Measurements from ENCODE around the gene DUOXA2. TPM values are rescaled to one million over a fixed set of nuclear protein-coding genes. Genes with fewer than 3 reads are reported as not detected.

The DUOXA2 gene
- total and polyA plus RNA-seq, 2 experiments from 2014 or later: not detected

- H3K36me3 ChIP-seq (ENCODE audit: low read depth): no peaks in the 10 kb centered on the region
- no peak overlapping the region for H3K9ac ChIP-seq
- no peaks in the 10 kb centered on the region for H3K79me2 ChIP-seq (ENCODE audit: insufficient read depth)
- H4K20me1 ChIP-seq (ENCODE audit: insufficient read depth): no peaks in the 10 kb centered on the region
- no peaks in the 10 kb centered on the region for H3K9me3 ChIP-seq (ENCODE audit: low read depth)
- H3K4me2 ChIP-seq (ENCODE audit: unreplicated experiment): peak overlapping the region; percentile 37
- peak; percentile 72 for DNase-seq
- WGBS, 2 experiments (ENCODE audit: low coverage in 1 of 2, low lambda C conversion rate in 2 of 2, missing lambda C conversion rate in 2 of 2): 14% methylated on average over 7 of the region's 7 CpGs
- no peaks in the 10 kb centered on the region for H3F3A ChIP-seq (ENCODE audit: insufficient read depth)
- H3K27me3 ChIP-seq (replicated peaks; ENCODE audit: insufficient read depth): peaks cover 21% of the 10 kb centered on the region
- in situ Hi-C loops (cut with MboI): no loop called here
- TF ChIP-seq EZH2phosphoT487 (IDR thresholded peaks at IDR 0.05; ENCODE audit: insufficient read depth, low read depth) (no peak), EZH2 (IDR thresholded peaks at IDR 0.05; ENCODE audit: insufficient read depth, poor library complexity, severe bottlenecking) (no peak)
- peak overlapping the region; percentile 45; the same call in 1 of the 2 replicates for H3K27ac ChIP-seq
- H3K4me3 ChIP-seq: no peak overlapping the region
- no peaks in the 10 kb centered on the region for H3K9me2 ChIP-seq (ENCODE audit: insufficient read depth)
- H3K4me1 ChIP-seq (ENCODE audit: insufficient read depth): no peaks in the 10 kb centered on the region
- no peak overlapping the region for H2AFZ ChIP-seq
These were observed 23.0 kb upstream of the DUOXA2 start for GRCh38 chr15:45091161-45091560.

- Histone ChIP-seq H3K9me3 (ENCODE audit: low read depth) (no peaks in the 10 kb centered on the region), H3K4me3 (no peak overlapping the region), H3K27me3 (replicated peaks; ENCODE audit: insufficient read depth) (peaks cover 21% of the 10 kb centered on the region), H3K79me2 (ENCODE audit: insufficient read depth) (no peaks in the 10 kb centered on the region), H3F3A (ENCODE audit: insufficient read depth) (no peaks in the 10 kb centered on the region), H3K36me3 (ENCODE audit: low read depth) (no peaks in the 10 kb centered on the region), H3K9me2 (ENCODE audit: insufficient read depth) (no peaks in the 10 kb centered on the region), H3K27ac (peak overlapping the region; percentile 45; the same call in 1 of the 2 replicates), H3K9ac (no peak overlapping the region), H4K20me1 (ENCODE audit: insufficient read depth) (no peaks in the 10 kb centered on the region), H3K4me1 (ENCODE audit: insufficient read depth) (no peaks in the 10 kb centered on the region), H2AFZ (no peak overlapping the region), H3K4me2 (ENCODE audit: unreplicated experiment) (peak overlapping the region; percentile 37)
- in situ Hi-C loops (cut with MboI): no loop called here
- WGBS, 2 experiments (ENCODE audit: low coverage in 1 of 2, low lambda C conversion rate in 2 of 2, missing lambda C conversion rate in 2 of 2): 0 to 2% methylated on average over 2 of the region's 2 CpGs
- DNase-seq: peak; percentile 49
- no peak for TF ChIP-seq EZH2 (IDR thresholded peaks at IDR 0.05; ENCODE audit: insufficient read depth, poor library complexity, severe bottlenecking)
- TF ChIP-seq EZH2phosphoT487 (IDR thresholded peaks at IDR 0.05; ENCODE audit: insufficient read depth, low read depth): no peak
These were observed 22.6 kb upstream of the DUOXA2 start for GRCh38 chr15:45091576-45091975.

GRCh38 chr15:45093013-45093412, 21.1 kb upstream of the DUOXA2 start:
- Histone ChIP-seq H3F3A (ENCODE audit: insufficient read depth) (no peaks in the 10 kb centered on the region), H3K9me3 (ENCODE audit: low read depth) (no peaks in the 10 kb centered on the region), H3K9ac (no peak overlapping the region), H3K4me3 (no peak overlapping the region), H3K4me1 (ENCODE audit: insufficient read depth) (no peaks in the 10 kb centered on the region), H3K27ac (no peak overlapping the region), H2AFZ (no peak overlapping the region), H3K27me3 (replicated peaks; ENCODE audit: insufficient read depth) (peaks cover 21% of the 10 kb centered on the region), H3K79me2 (ENCODE audit: insufficient read depth) (no peaks in the 10 kb centered on the region), H3K36me3 (ENCODE audit: low read depth) (no peaks in the 10 kb centered on the region), H3K9me2 (ENCODE audit: insufficient read depth) (no peaks in the 10 kb centered on the region), H4K20me1 (ENCODE audit: insufficient read depth) (no peaks in the 10 kb centered on the region), H3K4me2 (ENCODE audit: unreplicated experiment) (no peak overlapping the region)
- TF ChIP-seq EZH2phosphoT487 (IDR thresholded peaks at IDR 0.05; ENCODE audit: insufficient read depth, low read depth): no peak
- no peak for TF ChIP-seq EZH2 (IDR thresholded peaks at IDR 0.05; ENCODE audit: insufficient read depth, poor library complexity, severe bottlenecking)
- DNase-seq: no peak
- in situ Hi-C loops (cut with MboI): no loop called here
- WGBS, 2 experiments (ENCODE audit: low coverage in 1 of 2, low lambda C conversion rate in 2 of 2, missing lambda C conversion rate in 2 of 2): 63 to 67% methylated on average over 4 of the region's 4 CpGs

GRCh38 chr15:45093622-45094357, 20.3 kb upstream of the DUOXA2 start:
- in situ Hi-C loops (cut with MboI): no loop called here

More at GRCh38 chr15:45093622-45094357, 20.3 kb upstream of the DUOXA2 start:
- Histone ChIP-seq H3K4me2 (ENCODE audit: unreplicated experiment) (no peak overlapping the region), H3F3A (ENCODE audit: insufficient read depth) (no peaks in the 10 kb centered on the region), H3K9me2 (ENCODE audit: insufficient read depth) (no peaks in the 10 kb centered on the region), H3K36me3 (ENCODE audit: low read depth) (no peaks in the 10 kb centered on the region), H3K27me3 (replicated peaks; ENCODE audit: insufficient read depth) (peaks cover 15% of the 10 kb centered on the region), H3K4me1 (ENCODE audit: insufficient read depth) (no peaks in the 10 kb centered on the region), H2AFZ (no peak overlapping the region), H3K4me3 (no peak overlapping the region), H4K20me1 (ENCODE audit: insufficient read depth) (no peaks in the 10 kb centered on the region), H3K79me2 (ENCODE audit: insufficient read depth) (no peaks in the 10 kb centered on the region), H3K9ac (no peak overlapping the region), H3K27ac (no peak overlapping the region), H3K9me3 (ENCODE audit: low read depth) (no peaks in the 10 kb centered on the region)
- WGBS, 2 experiments (ENCODE audit: low coverage in 1 of 2, low lambda C conversion rate in 2 of 2, missing lambda C conversion rate in 2 of 2): 61 to 62% methylated on average over 11 of the region's 11 CpGs
- TF ChIP-seq EZH2 (IDR thresholded peaks at IDR 0.05; ENCODE audit: insufficient read depth, poor library complexity, severe bottlenecking) (no peak), EZH2phosphoT487 (IDR thresholded peaks at IDR 0.05; ENCODE audit: insufficient read depth, low read depth) (no peak)
- no peak for DNase-seq

Data from GM23248 (cell line).